ENCODE measurements around the gene MPO. TPM values are rescaled to one million over a fixed set of nuclear protein-coding genes. Genes with fewer than 3 reads are reported as not detected.

MPO gene
- total and polyA plus RNA-seq, 7 donors = 0.11 to 0.95 (median 0.38) TPM

DNA sequence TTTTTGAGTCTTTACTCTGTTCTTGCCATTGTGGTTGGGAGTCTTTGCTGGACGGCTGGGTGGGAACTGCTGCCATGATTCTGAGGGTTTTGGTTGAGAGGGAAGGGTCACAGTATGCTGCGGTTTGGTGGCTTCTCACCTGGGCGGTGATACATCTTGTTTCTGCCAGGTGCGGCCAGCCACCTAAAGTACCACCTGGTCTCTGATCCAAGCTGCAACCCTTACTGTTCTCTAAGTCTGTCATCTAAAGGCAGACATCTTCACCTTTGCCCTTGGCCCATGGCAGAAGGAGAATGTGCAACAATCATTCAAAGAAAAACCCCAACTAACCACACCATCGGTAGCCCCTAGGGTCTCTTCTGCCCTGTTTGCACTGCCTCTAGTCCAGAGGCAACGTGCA lies 19.6 kb upstream of the MPO start:
- H3K36me3 ChIP-seq (ENCODE audit: insufficient read depth in 1 of 2, low read depth in 1 of 2) = no peaks in the 10 kb centered on the region
- intact Hi-C loops (cut with DNase I) = loop anchor here in 1 of 2 donors (10.0 kb wide), 1 partner anchor 114 kb away; the partner anchor contains the start of gene RNF43
- peaks cover 0 to 2% (median 0%) of the 10 kb centered on the region in 3 donors for H3K27me3 ChIP-seq (ENCODE audit: insufficient read depth in 3 of 3, low read length in 2 of 3)
- no peak for ATAC-seq
- H3K27ac ChIP-seq = no peak overlapping the region
- no peak overlapping the region for H3K4me3 ChIP-seq
- DNase-seq = no peak
- TF ChIP-seq, protein P1, sequence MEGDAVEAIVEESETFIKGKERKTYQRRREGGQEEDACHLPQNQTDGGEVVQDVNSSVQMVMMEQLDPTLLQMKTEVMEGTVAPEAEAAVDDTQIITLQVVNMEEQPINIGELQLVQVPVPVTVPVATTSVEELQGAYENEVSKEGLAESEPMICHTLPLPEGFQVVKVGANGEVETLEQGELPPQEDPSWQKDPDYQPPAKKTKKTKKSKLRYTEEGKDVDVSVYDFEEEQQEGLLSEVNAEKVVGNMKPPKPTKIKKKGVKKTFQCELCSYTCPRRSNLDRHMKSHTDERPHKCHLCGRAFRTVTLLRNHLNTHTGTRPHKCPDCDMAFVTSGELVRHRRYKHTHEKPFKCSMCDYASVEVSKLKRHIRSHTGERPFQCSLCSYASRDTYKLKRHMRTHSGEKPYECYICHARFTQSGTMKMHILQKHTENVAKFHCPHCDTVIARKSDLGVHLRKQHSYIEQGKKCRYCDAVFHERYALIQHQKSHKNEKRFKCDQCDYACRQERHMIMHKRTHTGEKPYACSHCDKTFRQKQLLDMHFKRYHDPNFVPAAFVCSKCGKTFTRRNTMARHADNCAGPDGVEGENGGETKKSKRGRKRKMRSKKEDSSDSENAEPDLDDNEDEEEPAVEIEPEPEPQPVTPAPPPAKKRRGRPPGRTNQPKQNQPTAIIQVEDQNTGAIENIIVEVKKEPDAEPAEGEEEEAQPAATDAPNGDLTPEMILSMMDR (IDR thresholded peaks at IDR 0.05) = no peak
- H3K9me3 ChIP-seq = no peaks in the 10 kb centered on the region
- 72 to 77% (median 76%) methylated on average over 6 of the region's 6 CpGs for WGBS, 3 donors
- no peaks in the 10 kb centered on the region for H3K4me1 ChIP-seq

DNA sequence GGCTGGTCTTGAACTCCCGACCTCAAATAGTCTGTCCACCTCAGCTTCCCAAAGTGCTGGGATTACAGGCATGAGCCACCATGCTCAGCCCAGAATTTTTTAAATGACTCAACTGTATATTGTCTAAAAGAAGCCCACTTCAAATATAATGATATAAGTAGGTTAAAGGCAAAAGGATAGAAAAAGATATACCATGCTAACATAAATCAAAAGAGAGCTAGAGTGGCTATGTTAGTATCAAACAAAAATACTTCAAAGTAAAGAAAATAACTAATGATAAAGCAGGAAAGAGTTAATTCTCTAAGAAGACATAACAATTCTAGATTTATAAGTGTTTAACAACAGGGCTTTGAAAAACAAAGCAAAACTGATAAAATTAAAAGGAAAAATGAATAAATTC lies 13.3 kb upstream of the MPO start:
- DNase-seq (no peak), ATAC-seq (no peak)
- TF ChIP-seq, protein P1 (IDR thresholded peaks at IDR 0.05) = no peak
- no peak overlapping the region for H3K27ac ChIP-seq
- no peaks in the 10 kb centered on the region for H3K36me3 ChIP-seq (ENCODE audit: insufficient read depth in 1 of 2, low read depth in 1 of 2)
- H3K4me3 ChIP-seq = no peak overlapping the region
- 81 to 96% (median 84%) methylated on average over 1 of the region's 1 CpG for WGBS, 3 donors
- H3K4me1 ChIP-seq = no peaks in the 10 kb centered on the region
- H3K9me3 ChIP-seq = no peaks in the 10 kb centered on the region
- intact Hi-C loops (cut with DNase I) = no loop called here
- peaks cover 2 to 7% (median 3%) of the 10 kb centered on the region in 3 donors for H3K27me3 ChIP-seq (ENCODE audit: insufficient read depth in 3 of 3, low read length in 2 of 3)

DNA sequence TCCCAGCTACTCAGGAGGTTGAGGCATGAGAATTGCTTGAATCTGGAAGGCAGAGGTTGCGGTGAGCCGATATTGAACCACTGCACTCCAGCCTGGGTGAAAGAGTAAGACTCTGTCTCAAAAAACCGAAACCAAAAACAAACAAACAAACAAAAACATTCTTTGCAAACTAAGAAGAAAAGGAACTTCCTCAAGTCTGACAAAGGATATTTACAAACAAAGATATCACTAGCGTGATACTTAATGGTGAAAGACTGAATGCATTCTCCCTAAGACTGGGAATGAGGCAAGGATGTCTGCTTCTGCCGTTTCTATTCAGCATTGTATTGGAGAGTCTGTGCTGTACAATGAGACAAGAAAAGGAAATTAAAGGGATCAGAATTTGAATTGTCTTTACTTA lies 10.5 kb upstream of the MPO start:
- intact Hi-C loops (cut with DNase I) = no loop called here
- no peak for ATAC-seq
- Histone ChIP-seq H3K9me3 (no peaks in the 10 kb centered on the region), H3K4me1 (no peaks in the 10 kb centered on the region), H3K4me3 (no peak overlapping the region), H3K36me3 (ENCODE audit: insufficient read depth in 1 of 2, low read depth in 1 of 2) (no peaks in the 10 kb centered on the region), H3K27me3 (ENCODE audit: insufficient read depth in 3 of 3, low read length in 2 of 3) (peaks cover 0 to 16% (median 3%) of the 10 kb centered on the region in 3 donors), H3K27ac (no peak overlapping the region)
- no peak for DNase-seq
- 81 to 87% (median 84%) methylated on average over 5 of the region's 5 CpGs for WGBS, 3 donors
- TF ChIP-seq, protein P1 (IDR thresholded peaks at IDR 0.05) = no peak

DNA sequence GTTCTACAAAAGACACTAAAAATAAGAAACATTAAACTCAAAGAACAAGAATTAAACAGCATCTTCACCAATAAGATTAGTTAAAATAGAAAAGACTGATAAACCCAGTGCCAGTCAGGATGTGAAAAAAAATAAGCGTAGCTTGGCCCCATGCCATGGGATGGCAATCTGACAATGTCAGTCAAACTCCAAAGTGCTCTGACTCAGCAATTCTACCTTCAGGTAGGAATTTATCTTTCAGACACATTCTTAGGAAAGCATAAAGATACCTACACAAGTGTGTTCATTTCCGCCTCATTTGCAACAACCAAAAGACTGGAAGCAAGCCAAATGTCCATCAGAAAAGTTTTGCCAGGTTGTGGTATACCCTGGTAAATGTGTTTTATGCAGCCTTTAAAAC lies 9.1 kb upstream of the MPO start:
- TF ChIP-seq, protein P1 (IDR thresholded peaks at IDR 0.05) = no peak
- intact Hi-C loops (cut with DNase I) = no loop called here
- H3K9me3 ChIP-seq = no peaks in the 10 kb centered on the region
- H3K4me1 ChIP-seq = no peaks in the 10 kb centered on the region
- no peak overlapping the region for H3K4me3 ChIP-seq
- 45 to 53% (median 53%) methylated on average over 2 of the region's 2 CpGs for WGBS, 3 donors
- H3K27me3 ChIP-seq (ENCODE audit: insufficient read depth in 3 of 3, low read length in 2 of 3) = peaks cover 0 to 16% (median 3%) of the 10 kb centered on the region in 3 donors
- no peak overlapping the region for H3K27ac ChIP-seq
- DNase-seq = no peak
- H3K36me3 ChIP-seq (ENCODE audit: insufficient read depth in 1 of 2, low read depth in 1 of 2) = no peaks in the 10 kb centered on the region
- no peak for ATAC-seq

DNA sequence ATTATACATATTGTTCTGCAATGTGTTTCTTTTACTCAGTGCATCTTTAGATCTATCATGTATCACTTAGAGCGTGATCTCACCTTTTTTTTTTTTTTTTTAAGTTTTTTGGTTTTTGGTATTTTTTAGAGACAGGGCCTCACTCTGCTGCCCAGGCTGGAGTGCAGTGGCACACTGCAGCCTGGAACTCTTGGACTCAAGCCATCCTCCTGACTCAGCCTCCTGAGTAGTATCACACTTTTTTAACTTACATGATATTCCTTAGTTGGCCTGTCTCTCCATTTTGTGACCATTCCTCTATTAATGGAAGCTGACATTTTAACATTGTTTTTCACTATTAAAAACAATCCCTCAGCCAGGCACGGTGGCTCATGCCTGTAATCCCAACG lies 4.7 kb upstream of the MPO start:
- H3K36me3 ChIP-seq (ENCODE audit: insufficient read depth in 1 of 2, low read depth in 1 of 2) = no peaks in the 10 kb centered on the region
- ATAC-seq = no peak
- H3K4me3 ChIP-seq = no peak overlapping the region
- H3K9me3 ChIP-seq = no peaks in the 10 kb centered on the region
- no peak overlapping the region for H3K27ac ChIP-seq
- no peak for DNase-seq
- intact Hi-C loops (cut with DNase I) = no loop called here
- peaks cover 0 to 21% (median 1%) of the 10 kb centered on the region in 3 donors for H3K27me3 ChIP-seq (ENCODE audit: insufficient read depth in 3 of 3, low read length in 2 of 3)
- H3K4me1 ChIP-seq = no peaks in the 10 kb centered on the region
- 74 to 90% (median 77%) methylated on average over 3 of the region's 3 CpGs for whole genome bisulfite sequencing, 3 donors
- TF ChIP-seq, protein P1 (IDR thresholded peaks at IDR 0.05) = no peak
